Stomach (tissue), 4 donors: Measurements from ENCODE around the gene C2orf42.

Experiments
- POLR2AphosphoS5 ChIP-seq, 3 donors: sonication (generic); formaldehyde crosslinking; IDR thresholded peaks; one replicate each; pipeline ENCODE4 v1.6.1; 2016; ENCODE audit warnings: antibody characterized with exemption in 3 of 3
- TF ChIP-seq, protein P1 (sequence below), 7 experiments: fragments of 450-650 bp in 4 of 7; fragments of 200-600 bp in 3 of 7; sonication (generic) in 3 of 7; IDR thresholded peaks; one replicate each; pipeline ENCODE4 v1.5.1; 2016 to 2019; ENCODE audit warnings: antibody characterized with exemption in 7 of 7, control low read depth in 2 of 7, mild to moderate bottlenecking in 1 of 7

DNA sequence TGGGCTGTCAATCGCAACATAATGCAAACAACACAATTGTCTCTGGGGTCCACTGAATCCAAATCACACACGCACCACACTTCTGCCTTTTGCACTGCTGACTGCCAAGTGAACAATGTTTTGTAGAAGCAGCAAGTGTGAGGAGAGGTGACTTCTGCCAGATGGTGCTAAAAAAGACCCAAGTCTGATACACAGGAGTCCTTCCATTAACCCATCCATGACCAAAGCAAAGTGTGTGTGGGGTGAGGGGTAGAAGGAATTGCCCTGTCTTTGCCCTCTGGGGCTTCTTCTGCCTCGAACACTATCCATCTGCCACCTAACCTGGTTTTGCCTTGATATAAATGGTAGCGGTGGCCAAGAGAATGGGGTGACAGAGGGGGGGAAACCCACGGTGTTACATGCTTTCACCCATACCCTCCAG lies 50.0 kb downstream of the C2orf42 start:
- TF ChIP-seq, protein P1, sequence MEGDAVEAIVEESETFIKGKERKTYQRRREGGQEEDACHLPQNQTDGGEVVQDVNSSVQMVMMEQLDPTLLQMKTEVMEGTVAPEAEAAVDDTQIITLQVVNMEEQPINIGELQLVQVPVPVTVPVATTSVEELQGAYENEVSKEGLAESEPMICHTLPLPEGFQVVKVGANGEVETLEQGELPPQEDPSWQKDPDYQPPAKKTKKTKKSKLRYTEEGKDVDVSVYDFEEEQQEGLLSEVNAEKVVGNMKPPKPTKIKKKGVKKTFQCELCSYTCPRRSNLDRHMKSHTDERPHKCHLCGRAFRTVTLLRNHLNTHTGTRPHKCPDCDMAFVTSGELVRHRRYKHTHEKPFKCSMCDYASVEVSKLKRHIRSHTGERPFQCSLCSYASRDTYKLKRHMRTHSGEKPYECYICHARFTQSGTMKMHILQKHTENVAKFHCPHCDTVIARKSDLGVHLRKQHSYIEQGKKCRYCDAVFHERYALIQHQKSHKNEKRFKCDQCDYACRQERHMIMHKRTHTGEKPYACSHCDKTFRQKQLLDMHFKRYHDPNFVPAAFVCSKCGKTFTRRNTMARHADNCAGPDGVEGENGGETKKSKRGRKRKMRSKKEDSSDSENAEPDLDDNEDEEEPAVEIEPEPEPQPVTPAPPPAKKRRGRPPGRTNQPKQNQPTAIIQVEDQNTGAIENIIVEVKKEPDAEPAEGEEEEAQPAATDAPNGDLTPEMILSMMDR (IDR thresholded peaks at IDR 0.05) = no peak
- no peak for TF ChIP-seq POLR2AphosphoS5 (IDR thresholded peaks at IDR 0.05)
